ENCODE results near the gene BTBD8.

The BTBD8 gene

GRCh38 chr1:92154934-92155333, 74.8 kb downstream of the BTBD8 start:
- H3K4me3 ChIP-seq (ENCODE audit: low read depth, low read length) = no peak overlapping the region
- TF ChIP-seq CTCF (IDR thresholded peaks at IDR 0.05; ENCODE audit: borderline replicate concordance, insufficient read depth, low read depth, low read length) = no peak

- no peak for TF ChIP-seq CTCF (IDR thresholded peaks at IDR 0.05; ENCODE audit: borderline replicate concordance, insufficient read depth, low read depth, low read length)
These were observed 79.4 kb downstream of the BTBD8 start for GRCh38 chr1:92159593-92159992.

GRCh38 chr1:92165389-92165788, 85.2 kb downstream of the BTBD8 start:
- no peak for TF ChIP-seq CTCF (IDR thresholded peaks at IDR 0.05; ENCODE audit: borderline replicate concordance, insufficient read depth, low read depth, low read length)
- H3K4me3 ChIP-seq (ENCODE audit: low read depth, low read length) = no peak overlapping the region

More at GRCh38 chr1:92159593-92159992, 79.4 kb downstream of the BTBD8 start:
- H3K4me3 ChIP-seq (ENCODE audit: low read depth, low read length) = no peak overlapping the region

GRCh38 chr1:92167151-92167550, 87.0 kb downstream of the BTBD8 start:
- H3K4me3 ChIP-seq (ENCODE audit: low read depth, low read length) = no peak overlapping the region
- TF ChIP-seq CTCF (IDR thresholded peaks at IDR 0.05; ENCODE audit: borderline replicate concordance, insufficient read depth, low read depth, low read length) = no peak

- no peak overlapping the region for H3K4me3 ChIP-seq (ENCODE audit: low read depth, low read length)
- no peak for TF ChIP-seq CTCF (IDR thresholded peaks at IDR 0.05; ENCODE audit: borderline replicate concordance, insufficient read depth, low read depth, low read length)
These were observed 88.5 kb downstream of the BTBD8 start for GRCh38 chr1:92168657-92169056.

- no peak for TF ChIP-seq CTCF (IDR thresholded peaks at IDR 0.05; ENCODE audit: borderline replicate concordance, insufficient read depth, low read depth, low read length)
- H3K4me3 ChIP-seq (ENCODE audit: low read depth, low read length) = no peak overlapping the region
These were observed 89.3 kb downstream of the BTBD8 start for GRCh38 chr1:92169214-92170005.

GRCh38 chr1:92184632-92185031, 104.5 kb downstream of the BTBD8 start:
- no peak for TF ChIP-seq CTCF (IDR thresholded peaks at IDR 0.05; ENCODE audit: borderline replicate concordance, insufficient read depth, low read depth, low read length)
- no peak overlapping the region for H3K4me3 ChIP-seq (ENCODE audit: low read depth, low read length)
